HCT116 (cell line): ENCODE data around the gene ABI3. TPM values are rescaled to one million over a fixed set of nuclear protein-coding genes. Genes with fewer than 3 reads are reported as not detected.

Source experiments
- ATAC-seq: fragments of 200-7000 bp; cut with Tn5 transposase; 2 replicates; pipeline ENCODE4 v1.9.1; 2020; ENCODE audit warnings: mild to moderate bottlenecking, moderate library complexity
- BruUV-seq: library from RNA; stranded (reverse); fragments of 400-500 nt; replicated peaks from 2 replicates; lab custom pipeline; 2021; lab: Mats Ljungman, UMichigan
- CTCF ChIA-PET: fragments of 300-600 bp; sonication (Branson Sonifier 250); formaldehyde crosslinking; loops from one replicate; lab custom pipeline; 2021; ENCODE audit warnings: antibody characterized with exemption; lab: Charles Lee
- POLR2A ChIA-PET: fragments of 300-600, 350-600 bp; sonication (Branson Sonifier 250); formaldehyde crosslinking; loops from one replicate; lab custom pipeline; 2021; ENCODE audit warnings: antibody characterized with exemption; lab: Charles Lee
- RAD21 ChIA-PET, 2 experiments: fragments of 300-600 bp; sonication (Branson Sonifier 250); formaldehyde crosslinking; loops; one replicate each; lab custom pipeline; 2023; ENCODE audit warnings: low total read pairs in 2 of 2; ENCODE audit not compliant: uncharacterized antibody in 2 of 2, unreplicated experiment in 2 of 2, low non-redundant PET in 1 of 2; lab: Charles Lee
- DNase-seq: peaks from one replicate; pipeline ENCODE4 v3.0.0-alpha.2; 2010; ENCODE audit warnings: low read depth, low spot score
- H2AFZ ChIP-seq: fragments of 200-600 bp; shearing (Covaris generic), sonication (generic); 2 replicates; pipeline ENCODE4 v1.6.1; 2017; ENCODE audit warnings: low read depth, mixed run types, mixed read lengths, antibody characterized with exemption, low read length; ENCODE audit not compliant: poor library complexity, severe bottlenecking
- H3K27ac ChIP-seq: 2 replicates; pipeline ENCODE4 v1.5.1; 2012; ENCODE audit warnings: low read depth, low read length
- H3K27me3 ChIP-seq: fragments of 200-600 bp; sonication (generic); 2 replicates; pipeline ENCODE4 v1.6.1; 2016; ENCODE audit warnings: mixed run types, low read length, mixed read lengths; ENCODE audit not compliant: insufficient read depth
- H3K36me3 ChIP-seq, 2 experiments: fragments of 200-500 bp in 1 of 2; fragments of 200-600 bp in 1 of 2; sonication (Bioruptor generic) in 1 of 2; sonication (generic) in 1 of 2; 2 replicates each; pipeline versions ENCODE4 v1.5.1 to v1.6.1; 2014 to 2016; ENCODE audit warnings: low read length in 2 of 2, inconsistent platforms in 1 of 2, mixed read lengths in 1 of 2, mixed run types in 1 of 2; ENCODE audit not compliant: insufficient read depth in 2 of 2, control insufficient read depth in 1 of 2
- H3K4me1 ChIP-seq, 2 experiments: fragments of 200-600 bp in 1 of 2; sonication (generic) in 1 of 2; 2 replicates each; pipeline versions ENCODE4 v1.5.1 to v1.6.1; 2012 to 2017; ENCODE audit warnings: low read length in 2 of 2, inconsistent platforms in 1 of 2, mild to moderate bottlenecking in 1 of 2, mixed read lengths in 1 of 2, mixed run types in 1 of 2, moderate library complexity in 1 of 2; ENCODE audit not compliant: insufficient read depth in 2 of 2, control insufficient read depth in 1 of 2
- H3K4me2 ChIP-seq: fragments of 200-600 bp; sonication (generic); 2 replicates; pipeline ENCODE4 v1.6.1; 2017; ENCODE audit warnings: mixed run types, low read length, mixed read lengths
- H3K4me3 ChIP-seq, 2 experiments: fragments of 200-600 bp in 1 of 2; sonication (generic) in 1 of 2; replicated peaks in 1 of 2; 2 replicates each; pipeline ENCODE4 v1.5.1; 2011 to 2016; ENCODE audit warnings: low read length in 2 of 2, control low read depth in 1 of 2, low read depth in 1 of 2, mild to moderate bottlenecking in 1 of 2, mixed read lengths in 1 of 2, mixed run types in 1 of 2
- H3K79me2 ChIP-seq: fragments of 200-600 bp; sonication (generic); 2 replicates; pipeline ENCODE4 v1.6.1; 2017; ENCODE audit warnings: mild to moderate bottlenecking, mixed run types, low read length, moderate library complexity, mixed read lengths; ENCODE audit not compliant: insufficient read depth
- H3K9ac ChIP-seq: fragments of 200-600 bp; sonication (generic); 2 replicates; pipeline ENCODE4 v1.6.1; 2016; ENCODE audit warnings: low read length, mixed read lengths
- H3K9me2 ChIP-seq: fragments of 200-600 bp; sonication (generic), shearing (Covaris generic); 2 replicates; pipeline ENCODE4 v1.6.1; 2017; ENCODE audit warnings: mixed run types, mild to moderate bottlenecking, moderate library complexity; ENCODE audit not compliant: insufficient read depth
- H3K9me3 ChIP-seq, 2 experiments: fragments of 200-500 bp in 1 of 2; fragments of 200-600 bp in 1 of 2; sonication (Bioruptor generic) in 1 of 2; sonication (generic) in 1 of 2; 2 replicates each; pipeline ENCODE4 v1.6.1; 2014 to 2017; ENCODE audit warnings: low read length in 2 of 2, mixed read lengths in 2 of 2, inconsistent platforms in 1 of 2, low read depth in 1 of 2, mild to moderate bottlenecking in 1 of 2, mixed run types in 1 of 2, moderate library complexity in 1 of 2; ENCODE audit not compliant: control insufficient read depth in 1 of 2, insufficient read depth in 1 of 2
- H4K20me1 ChIP-seq: fragments of 200-600 bp; sonication (generic), shearing (Covaris generic); 2 replicates; pipeline ENCODE4 v1.6.1; 2017; ENCODE audit warnings: mixed run types, mild to moderate bottlenecking, moderate library complexity; ENCODE audit not compliant: insufficient read depth
- CBX3 ChIP-seq: IDR thresholded peaks from 2 replicates; pipeline ENCODE4 v1.6.1; 2012; ENCODE audit warnings: low read depth
- CEBPB ChIP-seq: IDR thresholded peaks from 2 replicates; pipeline ENCODE4 v1.6.1; 2012; ENCODE audit warnings: low read depth
- CTCF ChIP-seq, 3 experiments: fragments of 200-600 bp in 1 of 3; sonication (generic) in 1 of 3; IDR thresholded peaks in 2 of 3; conservative IDR thresholded peaks in 1 of 3; 2 replicates each; pipeline ENCODE4 v1.5.1; 2012 to 2017; ENCODE audit warnings: low read depth in 2 of 3, low read length in 2 of 3, antibody characterized with exemption in 1 of 3, borderline replicate concordance in 1 of 3, control low read depth in 1 of 3, mild to moderate bottlenecking in 1 of 3, mixed read lengths in 1 of 3, mixed run types in 1 of 3, moderate library complexity in 1 of 3; ENCODE audit not compliant: insufficient read depth in 1 of 3
- EZH2phosphoT487 ChIP-seq: fragments of 200-600 bp; IDR thresholded peaks from 2 replicates; pipeline ENCODE4 v1.6.1; 2018; ENCODE audit warnings: antibody characterized with exemption, borderline replicate concordance
- MAX ChIP-seq: IDR thresholded peaks from 2 replicates; pipeline ENCODE4 v1.6.1; 2012
- RAD21 ChIP-seq: IDR thresholded peaks from 2 replicates; pipeline ENCODE4 v1.6.1; 2012; ENCODE audit warnings: low read depth, mild to moderate bottlenecking
- SIN3A ChIP-seq: IDR thresholded peaks from 2 replicates; pipeline ENCODE4 v1.6.1; 2012; ENCODE audit warnings: low read depth
- SRF ChIP-seq: IDR thresholded peaks from 2 replicates; pipeline ENCODE4 v1.6.1; 2012; ENCODE audit warnings: low read depth
- TCF7L2 ChIP-seq: IDR thresholded peaks from 2 replicates; pipeline ENCODE4 v1.7.0; 2011; ENCODE audit warnings: borderline replicate concordance, inconsistent platforms; ENCODE audit not compliant: insufficient read depth, insufficient read length; ENCODE audit errors: extremely low read depth
- YY1 ChIP-seq: IDR thresholded peaks from 2 replicates; pipeline ENCODE4 v1.6.1; 2011; ENCODE audit warnings: low read length, low read depth, moderate library complexity, mild to moderate bottlenecking; ENCODE audit not compliant: insufficient replicate concordance; ENCODE audit errors: extremely low read depth
- ZFX ChIP-seq: fragments of 450-650 bp; IDR thresholded peaks from 2 replicates; pipeline ENCODE4 v1.6.1; 2017
- intact Hi-C: fragments of 100-400 bp; cut with micrococcal nuclease; formaldehyde crosslinking; loops from 2 replicates; pipeline ENCODE4 v1.10.0; 2022
- total RNA-seq: library from RNA; stranded (reverse); gene quantifications from one replicate; pipeline ENCODE4 v1.2.1, GENCODE V29; 2021; ENCODE audit not compliant: unreplicated experiment

ABI3 gene
- total RNA-seq, 1 experiment from 2014 or later: 0.12 TPM

GRCh38 chr17:49216953-49217650 lies 6.6 kb downstream of the ABI3 start:
- no peak overlapping the region for H3K9ac ChIP-seq
- H2AFZ ChIP-seq: no peak overlapping the region
- H3K4me1 ChIP-seq: no peaks in the 10 kb centered on the region
- ATAC-seq: no peak
- no peaks in the 10 kb centered on the region for H3K79me2 ChIP-seq
- POLR2A ChIA-PET: no interaction called here
- TF ChIP-seq TCF7L2 (no peak), ZFX (no peak), CEBPB (no peak), CTCF (IDR thresholded peaks at IDR 0.05 in 2 of 3, conservative IDR thresholded peaks at IDR 0.05 in 1 of 3; ENCODE audit: borderline replicate concordance in 1 of 3, insufficient read depth in 1 of 3, low read depth in 2 of 3, low read length in 2 of 3) (no peak), SRF (no peak)
- H3K36me3 ChIP-seq: no peaks in the 10 kb centered on the region
- H3K27ac ChIP-seq: no peak overlapping the region
- no peak for DNase-seq
- RAD21 ChIA-PET: no interaction called here
- H3K4me3 ChIP-seq: no peak overlapping the region
- H4K20me1 ChIP-seq: no peaks in the 10 kb centered on the region
- no TSS peak for BruUV-seq
- H3K4me2 ChIP-seq: no peak overlapping the region
- no peaks in the 10 kb centered on the region for H3K9me2 ChIP-seq
- no peaks in the 10 kb centered on the region for H3K9me3 ChIP-seq
- CTCF ChIA-PET: no interaction called here
- no peaks in the 10 kb centered on the region for H3K27me3 ChIP-seq
- intact Hi-C loops: no loop called here

DNA sequence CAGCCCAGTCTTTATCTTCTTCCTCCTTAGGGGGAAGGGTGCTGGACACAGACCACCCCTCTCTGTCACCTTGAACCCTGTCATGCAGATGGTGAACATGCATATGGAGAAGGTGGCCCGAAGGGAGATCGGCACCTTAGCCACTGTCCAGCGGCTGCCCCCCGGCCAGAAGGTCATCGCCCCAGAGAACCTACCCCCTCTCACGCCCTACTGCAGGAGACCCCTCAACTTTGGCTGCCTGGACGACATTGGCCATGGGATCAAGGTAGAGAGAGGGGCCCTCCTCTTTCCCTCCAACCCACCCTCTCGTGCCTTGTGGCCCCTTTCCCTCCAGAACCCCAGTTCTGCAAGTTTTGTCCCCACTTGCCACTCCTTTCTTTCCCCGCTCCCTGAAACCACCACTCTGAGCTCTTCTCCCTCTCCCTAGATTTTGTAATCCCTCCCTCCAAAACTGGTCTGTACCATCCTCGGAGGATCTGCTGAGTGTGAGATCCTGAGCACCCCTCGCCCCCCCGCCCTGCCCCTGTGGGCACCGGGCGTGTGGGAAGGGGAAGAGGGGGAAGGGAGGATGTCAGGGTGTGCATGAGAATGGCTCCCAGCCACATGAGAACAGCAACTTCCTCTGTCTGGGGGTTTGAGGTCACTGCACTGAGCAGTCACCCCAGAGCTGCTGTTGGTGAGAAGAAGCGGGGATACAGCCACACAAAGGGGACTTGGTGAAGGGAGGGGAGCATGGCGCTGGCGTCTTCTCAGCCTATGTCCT lies 7.3 kb downstream of the ABI3 start:
- CTCF ChIA-PET: no interaction called here

More for the DNA sequence above, 7.3 kb downstream of the ABI3 start:
- no peak overlapping the region for H3K27ac ChIP-seq
- no peak for TF ChIP-seq MAX
- TF ChIP-seq ZFX: no peak
- TF ChIP-seq EZH2phosphoT487: no peak
- no peak for TF ChIP-seq YY1
- no peak for TF ChIP-seq SRF
- no peak for TF ChIP-seq RAD21
- no peak for TF ChIP-seq SIN3A
- TF ChIP-seq CBX3: no peak
- H2AFZ ChIP-seq: no peak overlapping the region
- H3K4me3 ChIP-seq: no peak overlapping the region
- H3K9me3 ChIP-seq: no peaks in the 10 kb centered on the region
- no peaks in the 10 kb centered on the region for H3K9me2 ChIP-seq
- no peak overlapping the region for H3K9ac ChIP-seq
- H3K79me2 ChIP-seq: no peaks in the 10 kb centered on the region
- POLR2A ChIA-PET: no interaction called here
- no peaks in the 10 kb centered on the region for H3K36me3 ChIP-seq
- no peaks in the 10 kb centered on the region for H3K27me3 ChIP-seq
- no peak overlapping the region for H3K4me2 ChIP-seq
- RAD21 ChIA-PET: no interaction called here
- ATAC-seq (no peak), DNase-seq (no peak)
- H3K4me1 ChIP-seq: no peaks in the 10 kb centered on the region
- no TSS peak for BruUV-seq
- H4K20me1 ChIP-seq: no peaks in the 10 kb centered on the region
- intact Hi-C loops: no loop called here
